ENCODE data around the gene RNF157.

GRCh38 chr17:76236603-76237002 lies 3.7 kb downstream of the RNF157 start:
- TF ChIP-seq SUZ12 (IDR thresholded peaks at IDR 0.05): no peak
- no peak for TF ChIP-seq FOXA1 (IDR thresholded peaks at IDR 0.05)
- TF ChIP-seq CTBP1 (IDR thresholded peaks at IDR 0.05; ENCODE audit: borderline replicate concordance): no peak
- TF ChIP-seq ZNF384 (IDR thresholded peaks at IDR 0.05): no peak

Measured in HEK293T (cell line).